Activated naive CD8-positive, alpha-beta T cell treated with anti-CD3 and anti-CD28 coated beads, Interleukin-2, amount 10 ng/mL, durations not matched to agents 7 days and 5 days (primary cell): Measurements from ENCODE around the gene CSNK1D. TPM values are rescaled to one million over a fixed set of nuclear protein-coding genes. Genes with fewer than 3 reads are reported as not detected.
A peak's percentile ranks its signal among the peaks of the same experiment; 100 is the strongest.

Experiments
- ATAC-seq: fragments of 150-1000 bp; cut with Tn5 transposase; one replicate; pipeline ENCODE4 v1.10.0; 2021; ENCODE audit warnings: low read depth, moderate library complexity
- POLR2A ChIA-PET: fragments of 350-600 bp; sonication (Branson Sonifier 250); formaldehyde crosslinking; loops from one replicate; lab custom pipeline; 2021; ENCODE audit warnings: antibody characterized with exemption; lab: Charles Lee
- DNase-seq: peaks from one replicate; pipeline ENCODE4 v3.0.0; 2021
- H3K27ac Mint-ChIP-seq: one replicate; pipeline ENCODE4 v1.8.0; 2022; ENCODE audit warnings: mild to moderate bottlenecking, mixed read lengths
- H3K27me3 Mint-ChIP-seq: one replicate; pipeline ENCODE4 v1.8.0; 2022; ENCODE audit warnings: mild to moderate bottlenecking, moderate library complexity, mixed read lengths
- H3K36me3 Mint-ChIP-seq: one replicate; pipeline ENCODE4 v1.8.0; 2021; ENCODE audit warnings: mild to moderate bottlenecking, mixed read lengths
- H3K4me1 Mint-ChIP-seq: one replicate; pipeline ENCODE4 v1.8.0; 2021; ENCODE audit warnings: mixed read lengths
- H3K4me3 Mint-ChIP-seq: one replicate; pipeline ENCODE4 v1.8.0; 2022; ENCODE audit warnings: mild to moderate bottlenecking, moderate library complexity, mixed read lengths
- H3K9me3 Mint-ChIP-seq: one replicate; pipeline ENCODE4 v1.8.0; 2021; ENCODE audit warnings: mixed read lengths
- total RNA-seq, 2 experiments: library from RNA; stranded (reverse); gene quantifications; one replicate each; pipeline ENCODE4 v1.2.3, GENCODE V29; 2021

Gene CSNK1D
- total RNA-seq, 2 experiments from 2014 or later = 135 to 140 TPM

DNA sequence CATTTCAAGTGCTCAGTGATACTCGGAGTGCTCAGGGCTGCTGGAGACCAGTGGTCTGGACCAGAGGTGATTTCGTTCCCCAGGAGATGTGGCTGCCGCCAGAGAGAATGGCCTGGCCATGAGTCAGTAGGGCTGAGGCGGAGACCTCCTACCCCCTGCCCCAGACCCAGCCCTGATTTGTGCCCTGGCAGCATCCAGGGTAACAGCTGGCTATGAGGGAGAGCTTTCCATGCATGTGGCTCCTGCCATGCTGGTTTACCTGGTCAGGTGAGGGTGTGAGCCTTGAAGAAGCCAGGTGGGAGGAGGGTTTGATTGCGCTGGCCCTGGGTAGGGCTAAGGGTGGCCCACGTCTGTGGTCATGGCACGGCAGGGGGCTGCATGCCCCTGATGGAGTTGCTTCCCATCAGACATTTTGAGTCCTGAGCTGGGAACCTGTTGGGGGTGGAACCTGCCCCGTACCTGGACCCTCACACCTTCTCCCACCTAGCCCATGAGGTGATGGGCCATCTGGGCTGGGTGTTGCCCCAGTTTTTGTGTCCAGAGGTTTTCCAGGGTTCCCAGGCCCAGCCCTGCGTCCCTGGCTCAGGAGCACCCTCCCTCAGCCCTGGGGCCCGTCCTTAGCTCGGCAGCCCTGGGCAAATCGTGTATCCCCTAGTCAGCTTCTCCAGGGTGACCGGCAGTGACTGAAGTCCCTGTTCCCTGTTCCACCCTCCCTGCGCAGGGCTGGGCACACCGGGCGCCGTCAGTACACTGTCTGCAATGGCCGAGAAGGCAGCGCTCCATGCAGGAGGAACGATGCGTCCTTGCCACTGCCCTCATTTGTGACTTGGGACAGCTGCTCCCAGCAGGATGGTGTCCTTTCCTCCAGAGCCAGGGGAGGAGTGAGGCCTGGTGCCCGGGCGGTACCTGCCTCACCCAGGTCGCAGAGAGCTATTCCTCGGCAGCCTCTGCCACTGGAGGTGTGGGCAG is 9.0 kb upstream of the CSNK1D start:
- Mint-ChIP-seq H3K4me1 (peaks cover 18% of the 10 kb centered on the region), H3K4me3 (no peak overlapping the region), H3K9me3 (no peaks in the 10 kb centered on the region), H3K36me3 (no peaks in the 10 kb centered on the region), H3K27ac (no peak overlapping the region), H3K27me3 (peaks cover 2% of the 10 kb centered on the region)
- POLR2A ChIA-PET = interaction anchor here (1.1 to 3.7 kb wide), 3 partner anchors 9 to 16 kb away, joined by 3 to 22 read pairs (median 4); partner anchors contain the start of gene CSNK1D
- ATAC-seq (no peak), DNase-seq (no peak)

DNA sequence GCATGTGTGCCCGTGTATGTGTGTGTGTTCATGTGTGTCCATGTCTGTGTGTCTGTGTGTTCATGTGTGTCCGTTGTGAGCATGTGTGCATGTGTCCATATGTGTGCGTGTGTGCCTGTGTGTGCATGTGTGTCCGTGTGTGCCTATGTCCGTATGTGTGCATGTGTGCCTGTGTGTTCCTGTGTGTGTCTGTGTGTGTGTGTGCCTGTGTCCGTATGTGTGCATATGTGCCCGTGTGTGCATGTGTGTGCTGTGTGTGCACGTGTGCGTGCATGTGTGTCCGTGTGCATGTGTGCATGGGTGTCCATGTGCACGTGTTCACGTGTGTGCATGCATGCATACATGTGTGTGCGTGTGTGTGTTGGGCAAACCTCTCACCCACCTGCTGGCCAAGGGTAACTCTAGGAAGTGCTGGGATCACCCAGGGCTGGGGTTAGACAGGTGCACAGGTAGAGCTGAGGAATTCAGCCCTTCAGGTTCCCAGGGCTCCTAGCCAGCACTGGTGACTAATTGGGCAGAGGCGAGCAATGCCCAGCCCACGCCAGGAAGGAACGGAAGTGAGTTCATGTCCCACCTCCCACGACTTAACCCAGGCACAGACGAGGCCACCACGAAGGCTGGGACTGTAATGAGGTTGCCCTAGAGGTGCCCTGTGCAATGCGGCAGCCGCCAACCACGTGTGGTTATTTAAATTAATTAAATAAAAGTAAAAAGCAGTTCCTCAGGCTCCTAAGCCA is 8.2 kb upstream of the CSNK1D start:
- Mint-ChIP-seq H3K27ac (peak overlapping the region; percentile 43), H3K4me3 (peak overlapping the region; percentile 2), H3K36me3 (no peaks in the 10 kb centered on the region), H3K9me3 (no peaks in the 10 kb centered on the region), H3K27me3 (peaks cover 2% of the 10 kb centered on the region), H3K4me1 (peaks cover 18% of the 10 kb centered on the region)
- POLR2A ChIA-PET = interaction anchor here (1.0 to 3.7 kb wide), 4 partner anchors 10 to 17 kb away, joined by 3 to 22 read pairs (median 4); no protein-coding TSS in a partner anchor
- ATAC-seq = peak; percentile 14
- no peak for DNase-seq

GRCh38 chr17:82281076-82281475 is 7.6 kb upstream of the CSNK1D start:
- peak overlapping the region; percentile 43 for H3K27ac Mint-ChIP-seq
- ATAC-seq (peak; percentile 61), DNase-seq (no peak)
- H3K27me3 Mint-ChIP-seq = peaks cover 2% of the 10 kb centered on the region
- no peak overlapping the region for H3K4me3 Mint-ChIP-seq
- peaks cover 18% of the 10 kb centered on the region for H3K4me1 Mint-ChIP-seq
- H3K36me3 Mint-ChIP-seq = no peaks in the 10 kb centered on the region
- no peaks in the 10 kb centered on the region for H3K9me3 Mint-ChIP-seq
- POLR2A ChIA-PET = interaction anchor here (1.0 to 3.7 kb wide), 3 partner anchors 11 to 17 kb away, joined by 3 to 22 read pairs (median 4); no protein-coding TSS in a partner anchor

GRCh38 chr17:82280537-82280936 is 7.0 kb upstream of the CSNK1D start:
- Mint-ChIP-seq H3K36me3 (no peaks in the 10 kb centered on the region), H3K9me3 (no peaks in the 10 kb centered on the region), H3K27ac (no peak overlapping the region), H3K4me3 (no peak overlapping the region), H3K4me1 (peaks cover 18% of the 10 kb centered on the region), H3K27me3 (peaks cover 2% of the 10 kb centered on the region)
- no peak for DNase-seq
- POLR2A ChIA-PET = interaction anchor here (1.0 to 3.7 kb wide), 3 partner anchors 12 to 18 kb away, joined by 3 to 22 read pairs (median 4); no protein-coding TSS in a partner anchor
- ATAC-seq = no peak

GRCh38 chr17:82278786-82279391 is 5.4 kb upstream of the CSNK1D start:
- no peaks in the 10 kb centered on the region for H3K9me3 Mint-ChIP-seq
- H3K4me1 Mint-ChIP-seq = peaks cover 18% of the 10 kb centered on the region
- no peak overlapping the region for H3K27ac Mint-ChIP-seq
- ATAC-seq (no peak), DNase-seq (no peak)
- POLR2A ChIA-PET = no interaction called here
- H3K27me3 Mint-ChIP-seq = no peaks in the 10 kb centered on the region
- H3K4me3 Mint-ChIP-seq = no peak overlapping the region
- no peaks in the 10 kb centered on the region for H3K36me3 Mint-ChIP-seq

GRCh38 chr17:82278308-82278707 is 4.8 kb upstream of the CSNK1D start:
- ATAC-seq (no peak), DNase-seq (no peak)
- no peaks in the 10 kb centered on the region for H3K36me3 Mint-ChIP-seq
- no peak overlapping the region for H3K27ac Mint-ChIP-seq
- no peaks in the 10 kb centered on the region for H3K9me3 Mint-ChIP-seq
- no peak overlapping the region for H3K4me3 Mint-ChIP-seq
- POLR2A ChIA-PET = no interaction called here
- no peaks in the 10 kb centered on the region for H3K27me3 Mint-ChIP-seq
- H3K4me1 Mint-ChIP-seq = peaks cover 18% of the 10 kb centered on the region

GRCh38 chr17:82277851-82278250 is 4.4 kb upstream of the CSNK1D start:
- H3K27ac Mint-ChIP-seq = no peak overlapping the region
- POLR2A ChIA-PET = no interaction called here

DNA sequence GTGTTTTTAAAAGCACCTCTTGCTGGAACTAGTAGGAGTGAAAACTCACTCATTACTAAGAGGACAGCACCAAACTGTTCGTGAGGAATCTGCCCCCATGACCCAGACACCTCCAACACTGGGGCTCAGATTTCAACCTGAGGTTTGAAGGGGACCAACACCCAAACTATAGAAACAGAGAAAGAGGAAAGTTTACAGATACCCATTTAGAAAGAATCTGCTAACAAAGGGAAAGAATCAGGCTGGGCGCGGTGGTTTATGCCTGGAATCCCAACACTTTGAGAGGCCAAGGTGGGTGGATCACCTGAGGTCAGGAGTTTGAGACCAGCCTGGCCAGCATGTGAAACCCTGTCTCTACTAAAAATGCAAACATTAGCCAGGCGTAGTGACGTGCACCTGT is 3.4 kb upstream of the CSNK1D start:
- no peak overlapping the region for H3K27ac Mint-ChIP-seq
- H3K36me3 Mint-ChIP-seq = peaks cover 6% of the 10 kb centered on the region
- no peaks in the 10 kb centered on the region for H3K9me3 Mint-ChIP-seq
- DNase-seq = no peak
- no peaks in the 10 kb centered on the region for H3K27me3 Mint-ChIP-seq
- POLR2A ChIA-PET = interaction anchor here (5.0 kb wide), 1 partner anchor 15 kb away, joined by 37 read pairs; no protein-coding TSS in a partner anchor
- H3K4me3 Mint-ChIP-seq = no peak overlapping the region
- ATAC-seq = no peak
- H3K4me1 Mint-ChIP-seq = peaks cover 22% of the 10 kb centered on the region

More at GRCh38 chr17:82277851-82278250, 4.4 kb upstream of the CSNK1D start:
- no peaks in the 10 kb centered on the region for H3K36me3 Mint-ChIP-seq
- H3K27me3 Mint-ChIP-seq = no peaks in the 10 kb centered on the region
- H3K9me3 Mint-ChIP-seq = no peaks in the 10 kb centered on the region
- peaks cover 17% of the 10 kb centered on the region for H3K4me1 Mint-ChIP-seq
- no peak overlapping the region for H3K4me3 Mint-ChIP-seq
- ATAC-seq (no peak), DNase-seq (no peak)

GRCh38 chr17:82275326-82275725 is 1.8 kb upstream of the CSNK1D start:
- no peaks in the 10 kb centered on the region for H3K9me3 Mint-ChIP-seq
- peaks cover 16% of the 10 kb centered on the region for H3K4me1 Mint-ChIP-seq
- no peaks in the 10 kb centered on the region for H3K27me3 Mint-ChIP-seq
- H3K27ac Mint-ChIP-seq = no peak overlapping the region
- ATAC-seq = no peak
- POLR2A ChIA-PET = interaction anchor here (0.7 to 5.0 kb wide), 2 partner anchors 11 to 16 kb away, joined by 4 to 37 read pairs; no protein-coding TSS in a partner anchor
- no peak for DNase-seq
- H3K4me3 Mint-ChIP-seq = no peak overlapping the region
- H3K36me3 Mint-ChIP-seq = peaks cover 10% of the 10 kb centered on the region

DNA sequence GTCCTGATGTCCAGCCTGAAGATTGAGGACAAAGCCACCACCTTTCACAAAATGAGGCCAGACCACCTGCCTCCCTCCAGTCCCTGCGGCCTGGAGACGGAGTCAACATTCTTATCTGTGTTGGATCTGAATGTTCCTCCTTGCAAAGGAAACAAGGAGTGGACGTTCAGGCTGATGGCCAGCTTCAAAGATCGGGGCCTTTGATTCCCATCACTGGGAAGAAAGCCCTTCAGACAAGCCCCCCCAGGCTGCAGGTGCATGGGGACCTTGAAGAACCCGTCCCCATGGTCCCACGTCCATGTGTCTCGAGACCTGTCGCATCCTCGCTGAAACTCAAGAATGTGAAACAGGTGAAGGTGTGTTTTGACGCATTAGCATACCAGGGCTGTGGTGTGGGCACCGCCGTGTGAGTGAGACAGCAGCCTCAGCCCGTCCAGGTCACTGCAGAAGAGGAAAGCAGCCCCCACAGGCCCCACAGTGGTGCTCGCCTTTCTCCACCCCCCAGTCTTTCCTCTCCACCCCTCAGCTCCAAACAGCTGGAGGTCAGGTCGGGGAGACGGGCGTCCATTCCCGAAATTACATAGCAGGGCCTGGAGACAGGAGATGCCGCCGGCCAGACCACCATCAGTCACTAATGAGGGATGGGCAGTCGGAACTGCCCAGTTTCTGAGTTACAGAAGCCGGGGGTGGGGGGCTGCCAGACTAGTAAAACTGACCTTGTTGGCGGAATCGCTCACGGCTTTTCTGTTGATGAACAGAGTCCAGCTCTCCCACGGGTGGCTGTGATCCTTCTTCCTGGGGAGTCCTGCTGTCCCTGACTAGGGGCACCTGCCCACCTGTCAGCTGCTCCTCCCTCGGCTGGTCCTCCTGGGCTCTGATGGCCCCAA is 877 bp upstream of the CSNK1D start:
- H3K9me3 Mint-ChIP-seq = no peaks in the 10 kb centered on the region
- DNase-seq = no peak
- H3K4me1 Mint-ChIP-seq = peaks cover 24% of the 10 kb centered on the region
- ATAC-seq = no peak
- peak overlapping the region; percentile 99 for H3K27ac Mint-ChIP-seq
- POLR2A ChIA-PET = interaction anchor here (0.7 to 5.0 kb wide), 9 partner anchors 9 to 612 kb away, joined by 3 to 37 read pairs (median 4); no protein-coding TSS in a partner anchor
- H3K4me3 Mint-ChIP-seq = peak overlapping the region; percentile 91
- no peaks in the 10 kb centered on the region for H3K27me3 Mint-ChIP-seq
- H3K36me3 Mint-ChIP-seq = peaks cover 14% of the 10 kb centered on the region

DNA sequence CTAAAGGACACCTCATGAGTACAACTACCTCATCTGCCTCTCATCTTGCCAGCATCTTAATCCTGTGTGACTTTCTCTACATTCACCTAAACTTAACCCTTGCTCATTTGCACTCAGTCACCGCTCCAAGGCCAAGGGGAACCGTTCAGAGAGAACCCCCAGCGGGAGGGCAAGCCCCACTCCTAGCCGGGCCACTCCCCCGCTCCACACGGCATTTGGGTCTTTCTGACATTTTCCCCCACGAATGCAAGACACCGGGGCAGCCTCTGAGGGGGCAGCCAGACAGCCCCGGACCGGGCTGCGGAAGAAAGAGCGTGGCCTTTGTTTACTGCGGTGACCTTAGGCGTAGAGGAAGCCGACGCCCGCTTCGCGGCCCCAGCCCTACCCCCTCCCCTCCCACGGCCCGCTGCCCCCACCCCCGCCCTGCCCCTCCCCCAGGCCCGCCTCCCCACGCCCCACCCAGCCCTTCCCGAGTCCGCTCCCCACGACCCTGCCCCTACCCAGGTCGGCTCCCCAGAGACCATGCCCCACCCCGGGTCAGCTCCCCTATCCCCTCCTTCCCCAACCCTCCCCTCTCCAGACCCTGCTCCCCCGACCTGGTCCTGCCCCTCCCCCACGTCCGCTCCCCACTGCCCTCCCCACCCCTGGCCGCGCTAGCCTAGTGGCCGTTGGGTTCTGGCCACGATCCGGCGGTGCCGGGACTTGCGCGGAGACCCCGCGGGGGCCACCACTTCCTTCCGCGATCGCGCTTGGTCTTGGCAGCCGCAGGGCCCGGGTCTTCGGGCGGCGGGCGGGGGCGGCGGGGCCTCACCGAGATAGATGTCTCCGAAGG is 789 bp downstream of the CSNK1D start:
- Mint-ChIP-seq H3K27me3 (no peaks in the 10 kb centered on the region), H3K4me1 (peaks cover 36% of the 10 kb centered on the region), H3K36me3 (peaks cover 16% of the 10 kb centered on the region), H3K4me3 (peak overlapping the region; percentile 91), H3K9me3 (no peaks in the 10 kb centered on the region), H3K27ac (peak overlapping the region; percentile 99)
- DNase-seq = peak; percentile 56
- POLR2A ChIA-PET = interaction anchor here (0.9 to 5.0 kb wide), 8 partner anchors 10 to 45 kb away, joined by 3 to 37 read pairs (median 4); no protein-coding TSS in a partner anchor
- peak; percentile 34 for ATAC-seq
